ENCODE data around the gene DIAPH2. TPM values are rescaled to one million over a fixed set of nuclear protein-coding genes. Genes with fewer than 3 reads are reported as not detected.

The DIAPH2 gene
- total and polyA plus RNA-seq, 2 experiments from 2014 or later, result 16.2 to 56.6 TPM

DNA sequence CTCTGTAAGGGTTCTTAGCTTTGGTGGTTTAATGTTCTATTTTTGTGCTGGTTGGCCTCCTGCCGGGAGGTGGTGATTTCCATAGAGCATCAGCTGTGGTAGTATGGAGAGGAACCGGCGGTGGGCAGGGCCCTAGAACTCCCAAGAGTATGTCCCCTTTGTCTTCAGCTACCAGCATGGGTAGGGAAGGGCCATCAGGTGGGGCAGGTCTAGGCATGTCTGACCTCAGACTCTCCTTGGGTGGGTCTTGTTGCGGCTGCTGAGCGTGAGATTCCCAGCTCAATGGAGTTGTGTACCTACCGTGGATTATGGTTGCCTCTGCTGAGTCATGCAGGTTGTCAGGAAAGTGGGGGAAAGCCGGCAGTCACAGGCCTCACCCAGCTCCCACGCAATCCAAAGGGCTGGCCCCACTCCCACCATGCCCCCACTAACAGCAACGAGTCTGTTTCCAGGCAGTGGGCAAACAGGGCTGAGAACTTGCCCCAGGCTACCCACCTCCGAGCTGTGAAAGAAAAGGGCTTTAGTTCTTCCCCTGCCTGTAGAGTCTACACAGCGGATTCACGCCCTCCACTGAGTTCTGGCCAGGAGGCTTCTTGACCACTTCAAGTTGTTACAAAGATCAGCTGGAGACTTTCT is 434.9 kb downstream of the DIAPH2 start:
- peaks cover 2% of the 10 kb centered on the region for H3K27me3 Mint-ChIP-seq (ENCODE audit: insufficient read depth, low read depth, poor library complexity)
- no peak overlapping the region; the same call in 1 of the 2 replicates for H3K27ac Mint-ChIP-seq
- H3K4me3 ChIP-seq, result no peak overlapping the region
- no peaks in the 10 kb centered on the region for H3K79me2 ChIP-seq (replicated peaks; ENCODE audit: insufficient read depth)
- no peak overlapping the region for H3K4me2 ChIP-seq
- peaks cover 10% of the 10 kb centered on the region; the same call in 2 of the 3 replicates for H3K36me3 Mint-ChIP-seq (ENCODE audit: low read depth)
- no peaks in the 10 kb centered on the region for H3K4me1 ChIP-seq (ENCODE audit: insufficient read depth)
- no peaks in the 10 kb centered on the region for H3K27me3 ChIP-seq (ENCODE audit: insufficient read depth)
- TF ChIP-seq STAT1 (IDR thresholded peaks at IDR 0.05; ENCODE audit: unreplicated experiment) (no peak), EZH2 (IDR thresholded peaks at IDR 0.05; ENCODE audit: low read depth, unreplicated experiment) (no peak), ZNF331 (CRISPR knock-in tag; IDR thresholded peaks at IDR 0.05; ENCODE audit: low read depth) (no peak), ZNF114 (CRISPR knock-in tag; IDR thresholded peaks at IDR 0.05) (no peak), NANOG (IDR thresholded peaks at IDR 0.05; ENCODE audit: borderline replicate concordance) (no peak), JUNB (IDR thresholded peaks at IDR 0.05; ENCODE audit: unreplicated experiment) (no peak), EZH2phosphoT487 (IDR thresholded peaks at IDR 0.05; ENCODE audit: unreplicated experiment) (no peak), CREB1 (CRISPR knock-in tag; IDR thresholded peaks at IDR 0.05; ENCODE audit: low read depth) (no peak), POLR2AphosphoS5 (IDR thresholded peaks at IDR 0.05; ENCODE audit: low read depth) (no peak)
- TF ChIP-seq, protein P1, sequence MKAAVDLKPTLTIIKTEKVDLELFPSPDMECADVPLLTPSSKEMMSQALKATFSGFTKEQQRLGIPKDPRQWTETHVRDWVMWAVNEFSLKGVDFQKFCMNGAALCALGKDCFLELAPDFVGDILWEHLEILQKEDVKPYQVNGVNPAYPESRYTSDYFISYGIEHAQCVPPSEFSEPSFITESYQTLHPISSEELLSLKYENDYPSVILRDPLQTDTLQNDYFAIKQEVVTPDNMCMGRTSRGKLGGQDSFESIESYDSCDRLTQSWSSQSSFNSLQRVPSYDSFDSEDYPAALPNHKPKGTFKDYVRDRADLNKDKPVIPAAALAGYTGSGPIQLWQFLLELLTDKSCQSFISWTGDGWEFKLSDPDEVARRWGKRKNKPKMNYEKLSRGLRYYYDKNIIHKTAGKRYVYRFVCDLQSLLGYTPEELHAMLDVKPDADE (IDR thresholded peaks at IDR 0.05), result no peak
- TF ChIP-seq, protein P2, sequence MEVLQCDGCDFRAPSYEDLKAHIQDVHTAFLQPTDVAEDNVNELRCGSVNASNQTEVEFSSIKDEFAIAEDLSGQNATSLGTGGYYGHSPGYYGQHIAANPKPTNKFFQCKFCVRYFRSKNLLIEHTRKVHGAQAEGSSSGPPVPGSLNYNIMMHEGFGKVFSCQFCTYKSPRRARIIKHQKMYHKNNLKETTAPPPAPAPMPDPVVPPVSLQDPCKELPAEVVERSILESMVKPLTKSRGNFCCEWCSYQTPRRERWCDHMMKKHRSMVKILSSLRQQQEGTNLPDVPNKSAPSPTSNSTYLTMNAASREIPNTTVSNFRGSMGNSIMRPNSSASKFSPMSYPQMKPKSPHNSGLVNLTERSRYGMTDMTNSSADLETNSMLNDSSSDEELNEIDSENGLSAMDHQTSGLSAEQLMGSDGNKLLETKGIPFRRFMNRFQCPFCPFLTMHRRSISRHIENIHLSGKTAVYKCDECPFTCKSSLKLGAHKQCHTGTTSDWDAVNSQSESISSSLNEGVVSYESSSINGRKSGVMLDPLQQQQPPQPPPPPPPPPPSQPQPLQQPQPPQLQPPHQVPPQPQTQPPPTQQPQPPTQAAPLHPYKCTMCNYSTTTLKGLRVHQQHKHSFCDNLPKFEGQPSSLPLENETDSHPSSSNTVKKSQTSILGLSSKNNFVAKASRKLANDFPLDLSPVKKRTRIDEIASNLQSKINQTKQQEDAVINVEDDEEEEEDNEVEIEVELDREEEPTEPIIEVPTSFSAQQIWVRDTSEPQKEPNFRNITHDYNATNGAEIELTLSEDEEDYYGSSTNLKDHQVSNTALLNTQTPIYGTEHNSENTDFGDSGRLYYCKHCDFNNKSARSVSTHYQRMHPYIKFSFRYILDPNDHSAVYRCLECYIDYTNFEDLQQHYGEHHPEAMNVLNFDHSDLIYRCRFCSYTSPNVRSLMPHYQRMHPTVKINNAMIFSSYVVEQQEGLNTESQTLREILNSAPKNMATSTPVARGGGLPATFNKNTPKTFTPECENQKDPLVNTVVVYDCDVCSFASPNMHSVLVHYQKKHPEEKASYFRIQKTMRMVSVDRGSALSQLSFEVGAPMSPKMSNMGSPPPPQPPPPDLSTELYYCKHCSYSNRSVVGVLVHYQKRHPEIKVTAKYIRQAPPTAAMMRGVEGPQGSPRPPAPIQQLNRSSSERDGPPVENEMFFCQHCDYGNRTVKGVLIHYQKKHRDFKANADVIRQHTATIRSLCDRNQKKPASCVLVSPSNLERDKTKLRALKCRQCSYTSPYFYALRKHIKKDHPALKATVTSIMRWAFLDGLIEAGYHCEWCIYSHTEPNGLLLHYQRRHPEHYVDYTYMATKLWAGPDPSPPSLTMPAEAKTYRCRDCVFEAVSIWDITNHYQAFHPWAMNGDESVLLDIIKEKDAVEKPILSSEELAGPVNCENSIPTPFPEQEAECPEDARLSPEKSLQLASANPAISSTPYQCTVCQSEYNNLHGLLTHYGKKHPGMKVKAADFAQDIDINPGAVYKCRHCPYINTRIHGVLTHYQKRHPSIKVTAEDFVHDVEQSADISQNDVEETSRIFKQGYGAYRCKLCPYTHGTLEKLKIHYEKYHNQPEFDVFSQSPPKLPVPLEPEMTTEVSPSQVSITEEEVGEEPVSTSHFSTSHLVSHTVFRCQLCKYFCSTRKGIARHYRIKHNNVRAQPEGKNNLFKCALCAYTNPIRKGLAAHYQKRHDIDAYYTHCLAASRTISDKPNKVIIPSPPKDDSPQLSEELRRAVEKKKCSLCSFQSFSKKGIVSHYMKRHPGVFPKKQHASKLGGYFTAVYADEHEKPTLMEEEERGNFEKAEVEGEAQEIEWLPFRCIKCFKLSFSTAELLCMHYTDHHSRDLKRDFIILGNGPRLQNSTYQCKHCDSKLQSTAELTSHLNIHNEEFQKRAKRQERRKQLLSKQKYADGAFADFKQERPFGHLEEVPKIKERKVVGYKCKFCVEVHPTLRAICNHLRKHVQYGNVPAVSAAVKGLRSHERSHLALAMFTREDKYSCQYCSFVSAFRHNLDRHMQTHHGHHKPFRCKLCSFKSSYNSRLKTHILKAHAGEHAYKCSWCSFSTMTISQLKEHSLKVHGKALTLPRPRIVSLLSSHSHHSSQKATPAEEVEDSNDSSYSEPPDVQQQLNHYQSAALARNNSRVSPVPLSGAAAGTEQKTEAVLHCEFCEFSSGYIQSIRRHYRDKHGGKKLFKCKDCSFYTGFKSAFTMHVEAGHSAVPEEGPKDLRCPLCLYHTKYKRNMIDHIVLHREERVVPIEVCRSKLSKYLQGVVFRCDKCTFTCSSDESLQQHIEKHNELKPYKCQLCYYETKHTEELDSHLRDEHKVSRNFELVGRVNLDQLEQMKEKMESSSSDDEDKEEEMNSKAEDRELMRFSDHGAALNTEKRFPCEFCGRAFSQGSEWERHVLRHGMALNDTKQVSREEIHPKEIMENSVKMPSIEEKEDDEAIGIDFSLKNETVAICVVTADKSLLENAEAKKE (CRISPR knock-in tag; IDR thresholded peaks at IDR 0.05), result no peak
- TF ChIP-seq, protein P3, sequence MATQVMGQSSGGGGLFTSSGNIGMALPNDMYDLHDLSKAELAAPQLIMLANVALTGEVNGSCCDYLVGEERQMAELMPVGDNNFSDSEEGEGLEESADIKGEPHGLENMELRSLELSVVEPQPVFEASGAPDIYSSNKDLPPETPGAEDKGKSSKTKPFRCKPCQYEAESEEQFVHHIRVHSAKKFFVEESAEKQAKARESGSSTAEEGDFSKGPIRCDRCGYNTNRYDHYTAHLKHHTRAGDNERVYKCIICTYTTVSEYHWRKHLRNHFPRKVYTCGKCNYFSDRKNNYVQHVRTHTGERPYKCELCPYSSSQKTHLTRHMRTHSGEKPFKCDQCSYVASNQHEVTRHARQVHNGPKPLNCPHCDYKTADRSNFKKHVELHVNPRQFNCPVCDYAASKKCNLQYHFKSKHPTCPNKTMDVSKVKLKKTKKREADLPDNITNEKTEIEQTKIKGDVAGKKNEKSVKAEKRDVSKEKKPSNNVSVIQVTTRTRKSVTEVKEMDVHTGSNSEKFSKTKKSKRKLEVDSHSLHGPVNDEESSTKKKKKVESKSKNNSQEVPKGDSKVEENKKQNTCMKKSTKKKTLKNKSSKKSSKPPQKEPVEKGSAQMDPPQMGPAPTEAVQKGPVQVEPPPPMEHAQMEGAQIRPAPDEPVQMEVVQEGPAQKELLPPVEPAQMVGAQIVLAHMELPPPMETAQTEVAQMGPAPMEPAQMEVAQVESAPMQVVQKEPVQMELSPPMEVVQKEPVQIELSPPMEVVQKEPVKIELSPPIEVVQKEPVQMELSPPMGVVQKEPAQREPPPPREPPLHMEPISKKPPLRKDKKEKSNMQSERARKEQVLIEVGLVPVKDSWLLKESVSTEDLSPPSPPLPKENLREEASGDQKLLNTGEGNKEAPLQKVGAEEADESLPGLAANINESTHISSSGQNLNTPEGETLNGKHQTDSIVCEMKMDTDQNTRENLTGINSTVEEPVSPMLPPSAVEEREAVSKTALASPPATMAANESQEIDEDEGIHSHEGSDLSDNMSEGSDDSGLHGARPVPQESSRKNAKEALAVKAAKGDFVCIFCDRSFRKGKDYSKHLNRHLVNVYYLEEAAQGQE (IDR thresholded peaks at IDR 0.05; ENCODE audit: unreplicated experiment), result no peak
- TF ChIP-seq, protein P4, sequence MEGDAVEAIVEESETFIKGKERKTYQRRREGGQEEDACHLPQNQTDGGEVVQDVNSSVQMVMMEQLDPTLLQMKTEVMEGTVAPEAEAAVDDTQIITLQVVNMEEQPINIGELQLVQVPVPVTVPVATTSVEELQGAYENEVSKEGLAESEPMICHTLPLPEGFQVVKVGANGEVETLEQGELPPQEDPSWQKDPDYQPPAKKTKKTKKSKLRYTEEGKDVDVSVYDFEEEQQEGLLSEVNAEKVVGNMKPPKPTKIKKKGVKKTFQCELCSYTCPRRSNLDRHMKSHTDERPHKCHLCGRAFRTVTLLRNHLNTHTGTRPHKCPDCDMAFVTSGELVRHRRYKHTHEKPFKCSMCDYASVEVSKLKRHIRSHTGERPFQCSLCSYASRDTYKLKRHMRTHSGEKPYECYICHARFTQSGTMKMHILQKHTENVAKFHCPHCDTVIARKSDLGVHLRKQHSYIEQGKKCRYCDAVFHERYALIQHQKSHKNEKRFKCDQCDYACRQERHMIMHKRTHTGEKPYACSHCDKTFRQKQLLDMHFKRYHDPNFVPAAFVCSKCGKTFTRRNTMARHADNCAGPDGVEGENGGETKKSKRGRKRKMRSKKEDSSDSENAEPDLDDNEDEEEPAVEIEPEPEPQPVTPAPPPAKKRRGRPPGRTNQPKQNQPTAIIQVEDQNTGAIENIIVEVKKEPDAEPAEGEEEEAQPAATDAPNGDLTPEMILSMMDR (conservative IDR thresholded peaks at IDR 0.05; ENCODE audit: low read depth in 2 of 2), result no peak
- H3F3A ChIP-seq (replicated peaks; ENCODE audit: low read depth), result no peaks in the 10 kb centered on the region
- H3K9me2 ChIP-seq (ENCODE audit: insufficient read depth), result no peaks in the 10 kb centered on the region
- ATAC-seq, result no peak
- no peaks in the 10 kb centered on the region for H3K36me3 ChIP-seq (ENCODE audit: insufficient read depth)
- H4K20me1 ChIP-seq (replicated peaks; ENCODE audit: insufficient read depth), result no peaks in the 10 kb centered on the region
- H2AFZ ChIP-seq, result no peak overlapping the region
- H3K4me1 Mint-ChIP-seq, result peaks cover 5% of the 10 kb centered on the region
- no peak for DNase-seq (ENCODE audit: low spot score)
- H3K27ac ChIP-seq (ENCODE audit: low read depth), result no peak overlapping the region
- H3K9me3 Mint-ChIP-seq, result no peaks in the 10 kb centered on the region; the same call in 2 of the 3 replicates
- H3K4me3 Mint-ChIP-seq, result no peak overlapping the region

Data from GM23338 (cell line).